Right lobe of liver (tissue), 4 donors: ENCODE data around the gene SNPH.

Experiments
- POLR2A ChIP-seq: fragments of 450-650 bp; IDR thresholded peaks from one replicate; pipeline ENCODE4 v1.6.1; 2017; ENCODE audit warnings: antibody characterized with exemption, mild to moderate bottlenecking
- TF ChIP-seq, protein P1 (sequence below), 4 donors: fragments of 200-600 bp in 3 of 4; fragments of 450-650 bp in 1 of 4; IDR thresholded peaks; one replicate each; pipeline versions ENCODE4 v1.5.1 to v1.8.0; 2016 to 2022; ENCODE audit warnings: antibody characterized with exemption in 4 of 4, mild to moderate bottlenecking in 2 of 4
- donor health status: DM: no; HTN: no; CAD: no.
- donor health status: DM: no; HTN: no; CAD: no.
- donor health status: DM: no; HTN: yes; CAD: no.

DNA sequence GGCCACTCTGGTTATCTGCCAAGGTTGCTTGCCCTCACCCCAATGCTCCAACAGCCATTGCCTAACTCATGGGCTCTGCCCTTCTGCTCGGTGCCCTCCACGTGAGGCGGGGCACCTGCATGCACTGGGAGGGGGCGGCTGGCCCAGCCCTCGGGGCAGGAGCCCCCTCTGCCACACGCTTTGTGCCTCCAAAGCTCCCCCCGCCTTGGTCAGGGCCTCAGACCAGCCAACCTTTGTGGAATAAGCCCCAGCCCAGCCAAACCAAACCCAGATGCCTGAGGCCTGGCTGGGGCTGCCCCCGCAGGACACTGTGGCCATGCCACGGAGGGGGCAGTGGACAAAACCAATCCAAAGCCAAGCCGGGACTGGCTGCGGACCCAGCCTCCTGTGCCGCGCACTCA is 41.5 kb downstream of the SNPH start:
- TF ChIP-seq, protein P1, sequence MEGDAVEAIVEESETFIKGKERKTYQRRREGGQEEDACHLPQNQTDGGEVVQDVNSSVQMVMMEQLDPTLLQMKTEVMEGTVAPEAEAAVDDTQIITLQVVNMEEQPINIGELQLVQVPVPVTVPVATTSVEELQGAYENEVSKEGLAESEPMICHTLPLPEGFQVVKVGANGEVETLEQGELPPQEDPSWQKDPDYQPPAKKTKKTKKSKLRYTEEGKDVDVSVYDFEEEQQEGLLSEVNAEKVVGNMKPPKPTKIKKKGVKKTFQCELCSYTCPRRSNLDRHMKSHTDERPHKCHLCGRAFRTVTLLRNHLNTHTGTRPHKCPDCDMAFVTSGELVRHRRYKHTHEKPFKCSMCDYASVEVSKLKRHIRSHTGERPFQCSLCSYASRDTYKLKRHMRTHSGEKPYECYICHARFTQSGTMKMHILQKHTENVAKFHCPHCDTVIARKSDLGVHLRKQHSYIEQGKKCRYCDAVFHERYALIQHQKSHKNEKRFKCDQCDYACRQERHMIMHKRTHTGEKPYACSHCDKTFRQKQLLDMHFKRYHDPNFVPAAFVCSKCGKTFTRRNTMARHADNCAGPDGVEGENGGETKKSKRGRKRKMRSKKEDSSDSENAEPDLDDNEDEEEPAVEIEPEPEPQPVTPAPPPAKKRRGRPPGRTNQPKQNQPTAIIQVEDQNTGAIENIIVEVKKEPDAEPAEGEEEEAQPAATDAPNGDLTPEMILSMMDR (IDR thresholded peaks at IDR 0.05): no peak
- no peak for TF ChIP-seq POLR2A
